ENCODE data around the gene SEC16A.

The SEC16A gene

GRCh38 chr9:136519263-136520052 lies 36.6 kb upstream of the SEC16A start:
- no peak for DNase-seq

GRCh38 chr9:136518623-136519022 lies 35.8 kb upstream of the SEC16A start:
- no peak for DNase-seq

DNA sequence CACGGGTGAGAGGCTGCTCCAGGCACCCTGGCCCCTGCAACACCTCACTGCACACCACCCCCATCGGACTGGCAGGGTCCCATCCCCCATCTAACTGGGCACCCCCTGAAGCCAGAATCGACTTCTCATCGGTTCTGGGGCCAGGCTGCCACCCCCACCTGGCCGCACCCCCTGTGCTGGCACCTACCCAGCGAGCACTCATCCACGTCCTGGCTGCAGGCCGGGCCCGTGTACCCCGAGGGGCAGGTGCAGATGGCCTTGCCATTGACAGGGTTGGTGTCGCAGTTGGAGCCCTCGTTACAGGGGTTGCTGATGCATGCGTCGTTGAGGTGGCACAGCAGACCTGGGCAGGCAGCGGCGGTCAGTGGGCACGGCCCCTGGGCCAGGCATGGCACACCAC lies 35.1 kb upstream of the SEC16A start:
- DNase-seq, result no peak

DNA sequence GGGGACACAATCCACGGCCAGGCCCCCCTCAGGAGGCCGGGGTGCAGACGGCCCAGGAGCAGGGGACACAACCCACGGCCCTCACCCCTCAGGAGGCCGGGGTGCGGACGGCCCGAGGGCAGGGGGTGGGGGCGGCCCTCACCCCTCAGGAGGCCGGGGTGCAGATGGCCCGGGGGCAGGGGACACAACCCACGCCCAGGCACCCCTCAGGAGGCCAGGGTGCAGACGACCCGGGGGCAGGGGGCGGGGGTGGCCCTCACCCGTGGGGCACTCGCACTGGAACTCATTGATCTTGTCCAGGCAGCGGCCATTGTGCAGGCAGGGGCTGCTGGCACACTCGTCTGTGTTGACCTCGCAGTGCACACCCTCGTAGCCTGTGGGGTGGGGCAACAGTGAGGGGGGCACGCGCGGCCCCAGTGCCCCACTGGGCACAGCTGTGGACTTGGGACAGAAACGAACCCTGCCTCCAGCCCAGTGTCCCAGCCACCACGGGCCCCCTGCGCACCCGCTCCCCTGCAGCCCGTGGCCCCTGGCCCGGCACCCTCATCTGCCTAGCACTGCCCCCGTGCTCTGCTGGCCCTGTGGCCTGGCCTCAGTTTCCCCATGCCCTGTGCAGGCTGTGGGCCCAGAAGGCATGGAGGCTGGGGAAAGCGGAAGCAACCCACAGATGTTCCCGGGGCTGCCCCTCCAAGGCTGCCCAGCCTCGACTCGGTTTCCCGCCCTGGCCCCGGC lies 34.3 kb upstream of the SEC16A start:
- no peak for DNase-seq

- no peak for DNase-seq
Observed at GRCh38 chr9:136516191-136516654, 33.4 kb upstream of the SEC16A start.

- DNase-seq, result no peak
Observed at GRCh38 chr9:136515276-136515675, 32.4 kb upstream of the SEC16A start.

DNA sequence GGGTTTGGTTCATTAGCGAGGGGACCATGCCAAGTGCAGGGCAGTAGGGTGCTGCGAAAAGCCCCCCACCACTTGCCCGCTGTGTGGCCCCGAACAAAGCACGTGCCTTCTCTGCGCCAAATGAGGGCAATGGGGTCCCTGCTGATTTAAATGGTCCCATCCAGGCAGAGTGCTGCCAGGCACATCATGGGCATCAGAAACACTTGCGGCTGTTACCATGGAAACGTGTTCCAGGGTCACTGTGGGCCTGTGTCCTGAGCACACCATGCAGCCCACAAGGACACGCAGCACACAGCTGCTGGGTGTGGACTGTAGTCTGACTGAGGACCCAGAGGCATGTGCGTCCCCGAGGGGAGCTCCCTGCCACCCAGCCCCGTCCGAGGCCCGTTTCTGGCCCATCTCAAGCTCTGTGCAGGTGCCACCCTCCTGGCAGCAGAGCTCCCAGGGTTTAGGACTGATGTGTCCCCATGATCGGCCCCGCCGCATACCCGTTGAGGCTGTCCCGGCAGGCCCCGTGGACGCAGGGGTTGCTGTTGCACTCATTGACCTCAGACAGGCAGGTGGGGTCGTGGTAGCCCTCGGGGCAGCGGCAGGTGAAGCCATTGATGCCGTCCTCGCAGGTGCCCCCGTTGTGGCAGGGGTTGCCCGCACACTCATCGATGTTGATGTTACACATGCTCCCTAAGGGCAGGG lies 31.3 kb upstream of the SEC16A start:
- DNase-seq, result no peak

DNA sequence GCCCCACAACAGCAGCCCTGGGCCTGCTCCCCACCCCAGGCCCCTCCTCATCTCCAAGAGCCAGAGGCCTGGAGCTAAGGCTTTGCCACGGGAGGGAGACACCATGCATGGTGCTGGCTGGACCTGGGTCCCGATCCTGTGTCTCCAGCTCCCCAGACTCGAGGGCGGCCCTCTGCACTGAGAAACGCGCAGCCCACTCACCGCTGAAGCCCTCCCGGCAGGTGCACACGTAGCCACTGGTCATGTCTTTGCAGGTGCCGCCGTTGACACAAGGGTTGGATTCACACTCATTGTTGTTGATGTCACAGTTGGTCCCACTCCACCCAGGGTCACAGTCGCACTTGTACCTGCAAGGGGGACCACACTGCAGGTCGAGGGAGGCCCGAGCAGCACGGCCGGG lies 30.4 kb upstream of the SEC16A start:
- DNase-seq, result no peak

- no peak for DNase-seq
Observed at GRCh38 chr9:136512651-136513071, 29.8 kb upstream of the SEC16A start.

GRCh38 chr9:136511670-136512592 lies 29.1 kb upstream of the SEC16A start:
- DNase-seq, result no peak

GRCh38 chr9:136511144-136511669 lies 28.4 kb upstream of the SEC16A start:
- no peak for DNase-seq

- DNase-seq, result no peak
Observed at GRCh38 chr9:136510561-136510960, 27.7 kb upstream of the SEC16A start.

DNA sequence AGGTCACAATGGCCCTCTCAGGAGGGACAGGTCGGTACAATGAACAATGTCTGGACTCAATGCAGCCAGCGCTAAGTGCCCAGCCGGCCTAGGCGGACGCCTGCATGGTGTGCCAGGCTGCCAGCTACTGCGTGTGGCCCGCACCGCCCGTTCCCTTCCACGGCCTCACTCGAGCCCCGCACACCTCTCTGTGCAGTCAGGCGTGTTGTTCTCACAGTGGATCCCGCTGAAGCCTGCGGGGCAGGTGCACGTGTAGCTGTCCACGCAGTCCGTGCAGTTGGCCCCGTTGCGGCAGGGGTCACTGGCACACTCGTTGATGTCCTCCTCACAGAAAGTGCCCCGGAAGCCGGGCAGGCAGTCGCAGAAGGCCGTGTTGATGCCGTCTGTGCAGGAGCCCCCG lies 26.7 kb upstream of the SEC16A start:
- DNase-seq, result no peak

DNA sequence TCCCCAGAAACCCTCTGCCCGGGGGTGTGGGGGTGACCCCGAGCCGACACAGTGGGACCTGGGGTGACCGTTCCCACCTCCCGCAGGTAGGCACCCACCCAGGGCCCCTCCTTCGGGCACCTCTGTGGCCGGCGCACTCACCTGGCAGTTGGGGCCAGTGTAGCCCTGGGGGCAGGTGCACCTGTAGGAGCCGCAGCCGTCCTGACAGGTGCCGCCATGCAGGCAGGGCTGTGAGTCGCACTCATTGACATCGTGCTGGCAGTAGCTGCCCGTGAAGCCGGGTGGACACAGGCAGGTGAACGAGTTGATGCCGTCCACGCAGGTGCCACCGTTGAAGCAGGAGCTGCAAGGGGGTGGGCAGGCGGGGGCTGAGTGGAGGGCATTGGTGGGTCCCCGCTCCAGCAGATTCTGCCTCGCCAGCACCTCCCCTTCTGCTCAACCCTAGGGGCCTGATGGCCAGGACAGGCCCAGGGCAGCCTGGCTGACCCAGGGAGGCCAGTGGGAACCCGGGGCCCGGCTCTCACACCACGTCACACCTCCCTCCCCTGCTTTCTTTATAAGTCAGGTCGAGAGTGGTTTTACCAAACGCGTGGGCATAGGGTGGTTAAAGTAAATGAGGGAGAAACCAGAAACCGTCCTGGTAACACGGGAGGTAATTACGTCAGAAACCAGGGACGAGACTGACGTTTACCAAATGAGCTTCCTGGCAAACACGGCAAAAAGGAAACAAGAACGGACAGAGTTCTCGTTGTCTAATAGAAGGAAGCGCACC lies 26.1 kb upstream of the SEC16A start:
- DNase-seq, result no peak

DNA sequence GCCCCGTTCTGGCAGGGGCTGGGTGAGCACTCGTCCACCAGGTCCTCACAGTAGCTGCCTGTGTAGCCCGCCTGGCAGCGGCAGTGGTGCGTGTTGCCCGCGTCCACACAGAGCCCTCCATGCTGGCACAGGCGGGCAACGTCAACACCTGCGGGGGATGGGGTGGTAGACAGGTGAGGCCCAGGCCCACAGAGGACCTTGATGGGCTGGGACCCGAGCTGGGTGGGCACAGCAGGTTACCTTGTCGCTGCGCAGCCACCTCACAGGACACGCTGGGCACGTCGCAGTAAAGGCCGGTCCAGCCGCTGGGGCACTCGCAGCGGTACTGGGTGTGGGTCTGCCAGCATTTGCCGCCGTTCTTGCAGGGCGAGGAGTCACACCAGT lies 25.1 kb upstream of the SEC16A start:
- DNase-seq, result no peak

- DNase-seq, result no peak
Observed at GRCh38 chr9:136507221-136507991, 24.6 kb upstream of the SEC16A start.

DNA sequence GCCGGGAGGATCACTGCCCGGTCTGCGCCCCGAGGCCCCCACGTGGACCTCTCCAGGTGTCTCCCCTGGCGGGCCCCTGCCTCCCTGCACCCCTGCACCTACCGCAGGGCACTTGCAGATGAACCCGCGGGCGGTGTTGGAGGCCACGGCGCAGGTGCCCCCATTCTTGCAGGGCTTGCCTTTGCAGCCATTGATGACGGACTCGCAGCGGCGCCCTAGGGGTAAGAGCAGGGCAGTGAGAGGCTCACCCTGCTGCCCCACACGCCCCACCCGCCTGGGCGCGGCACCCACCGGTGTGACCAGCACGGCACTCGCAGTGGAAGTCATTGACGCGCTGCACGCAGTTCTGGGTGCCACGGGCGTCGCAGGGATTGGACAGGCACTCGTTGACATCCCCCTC lies 23.6 kb upstream of the SEC16A start:
- DNase-seq, result no peak

- no peak for DNase-seq
Observed at GRCh38 chr9:136505406-136506403, 22.9 kb upstream of the SEC16A start.

Data from NCI-H2171 (cell line).